HepG2 (cell line): ENCODE measurements around the gene PPRC1. TPM values are rescaled to one million over a fixed set of nuclear protein-coding genes. Genes with fewer than 3 reads are reported as not detected.

Experiments used
- CEBPG ChIP-seq: IDR thresholded peaks from 2 replicates; pipeline ENCODE4 v1.6.1; 2016
- DBP ChIP-seq: sonication (generic); formaldehyde crosslinking; IDR thresholded peaks from 2 replicates; pipeline ENCODE4 v1.4.0; 2020; ENCODE audit warnings: missing genetic modification reagents; ENCODE audit errors: not compliant biosample characterization
- FOXC1 ChIP-seq: sonication (generic); formaldehyde crosslinking; IDR thresholded peaks from 2 replicates; pipeline ENCODE4 v1.8.0; 2022; ENCODE audit warnings: mild to moderate bottlenecking, missing genetic modification reagents, borderline replicate concordance
- FUBP1 ChIP-seq: sonication (generic); formaldehyde crosslinking; IDR thresholded peaks from 2 replicates; pipeline ENCODE4 v1.5.1; 2020; ENCODE audit warnings: missing genetic modification reagents, mild to moderate bottlenecking, borderline replicate concordance
- HNRNPLL ChIP-seq: fragments of 200-400 bp; formaldehyde crosslinking; IDR thresholded peaks from 2 replicates; pipeline ENCODE4 v1.6.1; 2017; ENCODE audit warnings: mild to moderate bottlenecking, low read depth, low read length; ENCODE audit not compliant: poor library complexity, severe bottlenecking
- IRF2 ChIP-seq: IDR thresholded peaks from 2 replicates; pipeline ENCODE4 v1.6.1; 2018; ENCODE audit warnings: missing genetic modification reagents, missing compliant biosample characterization
- JUND ChIP-seq: sonication (generic); formaldehyde crosslinking; IDR thresholded peaks from 2 replicates; pipeline ENCODE4 v1.8.0; 2022; ENCODE audit warnings: mild to moderate bottlenecking, missing genetic modification reagents
- KDM1A ChIP-seq: IDR thresholded peaks from 2 replicates; pipeline ENCODE4 v1.6.1; 2016; ENCODE audit warnings: missing compliant biosample characterization
- MAFG ChIP-seq: sonication (generic); formaldehyde crosslinking; IDR thresholded peaks from 2 replicates; pipeline ENCODE4 v1.5.1; 2020; ENCODE audit warnings: mild to moderate bottlenecking, missing genetic modification reagents
- MYC ChIP-seq: sonication (generic); formaldehyde crosslinking; IDR thresholded peaks from 2 replicates; pipeline ENCODE4 v1.9.0; 2021; ENCODE audit warnings: missing genetic modification reagents, borderline replicate concordance
- POLR2AphosphoS2 ChIP-seq: IDR thresholded peaks from 2 replicates; pipeline ENCODE4 v1.6.1; 2011; ENCODE audit warnings: low read depth, low read length, improper control_type of control experiment
- RAD21 ChIP-seq: fragments of 450-650 bp; formaldehyde crosslinking; IDR thresholded peaks from 2 replicates; pipeline ENCODE4 v1.5.0; 2020; ENCODE audit warnings: mild to moderate bottlenecking
- RXRB ChIP-seq: IDR thresholded peaks from 2 replicates; pipeline ENCODE4 v1.6.1; 2016; ENCODE audit warnings: borderline replicate concordance, missing genetic modification reagents, missing compliant biosample characterization
- SAP130 ChIP-seq: IDR thresholded peaks from 2 replicates; pipeline ENCODE4 v1.6.1; 2016; ENCODE audit warnings: low read depth
- TEF ChIP-seq: sonication (generic); formaldehyde crosslinking; IDR thresholded peaks from 2 replicates; pipeline ENCODE4 v1.5.0; 2020; ENCODE audit warnings: missing genetic modification reagents
- TFE3 ChIP-seq: IDR thresholded peaks from 2 replicates; pipeline ENCODE4 v1.6.1; 2016
- ZBTB39 ChIP-seq: sonication (generic); formaldehyde crosslinking; IDR thresholded peaks from 2 replicates; pipeline ENCODE4 v1.5.0; 2020; ENCODE audit warnings: missing genetic modification reagents
- ZBTB8A ChIP-seq: sonication (generic); formaldehyde crosslinking; IDR thresholded peaks from 2 replicates; pipeline ENCODE4 v1.4.0; 2020; ENCODE audit warnings: mild to moderate bottlenecking, low read depth, missing genetic modification reagents, borderline replicate concordance
- ZFX ChIP-seq: sonication (generic); formaldehyde crosslinking; IDR thresholded peaks from 2 replicates; pipeline ENCODE4 v1.4.0; 2020; ENCODE audit warnings: mild to moderate bottlenecking, low read depth, missing genetic modification reagents, moderate library complexity
- ZNF552 ChIP-seq: sonication (generic); formaldehyde crosslinking; IDR thresholded peaks from 2 replicates; pipeline ENCODE4 v1.9.0; 2022; ENCODE audit warnings: missing genetic modification reagents, mild to moderate bottlenecking, borderline replicate concordance
- ZNF563 ChIP-seq: sonication (generic); formaldehyde crosslinking; IDR thresholded peaks from 2 replicates; pipeline ENCODE4 v1.8.0; 2022; ENCODE audit warnings: mild to moderate bottlenecking, moderate library complexity, missing genetic modification reagents
- ZNF709 ChIP-seq: sonication (generic); formaldehyde crosslinking; IDR thresholded peaks from 2 replicates; pipeline ENCODE4 v1.5.0; 2020; ENCODE audit warnings: mild to moderate bottlenecking, missing genetic modification reagents
- ZNF788 ChIP-seq: sonication (generic); formaldehyde crosslinking; IDR thresholded peaks from 2 replicates; pipeline ENCODE4 v1.5.0; 2020; ENCODE audit warnings: mild to moderate bottlenecking, missing genetic modification reagents, borderline replicate concordance
- polyA plus RNA-seq, 8 experiments: library from polyadenylated mRNA; depleted of rRNA in 3 of 8; stranded (reverse) in 7 of 8; unstranded in 1 of 8; fragments of >200 nt; fragmentation: Illumina TruSeq in 4 of 8; extraction: Trizol in 4 of 8; gene quantifications; 2 replicates each; pipeline versions ENCODE4 v1.2.1 to v1.2.3, GENCODE V29; 2011 to 2016; ENCODE audit warnings: low read depth in 4 of 8, missing spikeins in 1 of 8, mixed read lengths in 1 of 8; ENCODE audit not compliant: insufficient read depth in 1 of 8
- total RNA-seq, 5 experiments: library from RNA; depleted of rRNA; stranded (reverse); fragments of >200 nt; fragmentation: Illumina TruSeq; extraction: Trizol; gene quantifications; 2 replicates each; pipeline ENCODE4 v1.2.3, GENCODE V29; 2016; ENCODE audit warnings: low read depth in 1 of 5

PPRC1 gene
- total and polyA plus RNA-seq, 2 of the 13 experiments (the other 11 are each of a cell fraction or from before 2014, with no cell fraction given): 18.7 to 24.2 TPM

GRCh38 chr10:102117391-102118159 is 15.3 kb upstream of the PPRC1 start (continued):
- TF ChIP-seq HNRNPLL (peak; percentile 43), ZNF709 (CRISPR knock-in tag) (0 out of 2 replicates have a peak, but pooled peaks have one; percentile 41), DBP (CRISPR knock-in tag) (no peak), ZNF788 (CRISPR knock-in tag) (0 out of 2 replicates have a peak, but pooled peaks have one; percentile 23), ZBTB39 (CRISPR knock-in tag) (0 out of 2 replicates have a peak, but pooled peaks have one; percentile 60), RAD21 (CRISPR knock-in tag) (peak; percentile 16; the same call in 1 of the 2 replicates), MYC (CRISPR knock-in tag) (peak; percentile 60; the same call in 1 of the 2 replicates), TEF (CRISPR knock-in tag) (no peak), POLR2AphosphoS2 (no peak), ZNF552 (CRISPR knock-in tag) (no peak), TFE3 (CRISPR knock-in tag) (peak; percentile 36; the same call in 1 of the 2 replicates), IRF2 (CRISPR knock-in tag) (no peak), CEBPG (CRISPR knock-in tag) (no peak), ZNF563 (no peak), ZBTB8A (CRISPR knock-in tag) (no peak), JUND (0 out of 2 replicates have a peak, but pooled peaks have one; percentile 15), FOXC1 (CRISPR knock-in tag) (0 out of 2 replicates have a peak, but pooled peaks have one; percentile 36), KDM1A (CRISPR knock-in tag) (no peak), SAP130 (CRISPR knock-in tag) (peak; percentile 52), FUBP1 (CRISPR knock-in tag) (no peak), RXRB (0 out of 2 replicates have a peak, but pooled peaks have one; percentile 13), MAFG (CRISPR knock-in tag) (no peak), ZFX (CRISPR knock-in tag) (peak; percentile 70)
